GM21423 (cell line): ENCODE measurements around the gene SPAG9.

ENCODE experiments used
- ATAC-seq: cut with Tn5 transposase; IDR thresholded peaks from one replicate; pipeline ENCODE4 v1.9.1; 2021; ENCODE audit warnings: mild to moderate bottlenecking, moderate library complexity; ENCODE audit not compliant: unreplicated experiment

Gene SPAG9

DNA sequence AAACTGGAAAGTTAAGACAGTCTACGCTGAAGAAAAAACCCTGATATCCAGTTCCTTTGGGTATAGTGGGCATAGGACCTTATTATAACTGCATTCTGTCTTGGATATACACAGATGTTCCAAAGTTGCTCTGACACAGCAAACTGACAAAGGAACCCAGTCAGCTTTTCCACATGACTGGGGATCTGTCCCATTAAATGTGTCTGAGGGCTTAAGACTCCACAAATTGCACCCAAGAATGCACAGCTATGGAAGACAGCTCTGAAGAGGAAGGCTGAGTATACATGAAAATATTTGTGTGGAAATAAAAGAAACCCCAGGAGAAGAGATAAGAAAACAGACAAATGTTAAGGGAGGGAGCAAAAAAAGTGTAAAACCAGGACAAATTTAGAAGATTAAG, 114.1 kb downstream of the SPAG9 start:
- ATAC-seq: no peak

DNA sequence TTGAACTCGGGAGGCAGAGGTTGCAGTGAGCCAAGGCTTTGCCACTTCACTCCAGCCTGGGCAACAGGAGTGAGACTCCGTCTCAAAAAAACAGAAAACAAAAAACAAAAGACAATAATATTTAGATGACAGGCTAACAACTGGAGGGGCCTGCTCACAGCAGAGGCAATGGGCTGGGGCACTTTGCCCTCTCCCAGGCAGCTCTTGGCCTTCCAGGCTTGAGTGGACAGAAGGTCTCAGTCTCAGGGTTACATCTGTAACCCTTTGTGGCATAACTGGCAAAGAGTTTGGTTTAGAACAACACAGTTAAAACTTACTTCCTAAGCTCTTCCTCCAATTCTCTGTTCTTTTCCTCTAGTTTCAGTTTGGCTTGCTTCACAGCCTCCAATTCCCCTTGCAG, 114.9 kb downstream of the SPAG9 start:
- ATAC-seq: no peak

DNA sequence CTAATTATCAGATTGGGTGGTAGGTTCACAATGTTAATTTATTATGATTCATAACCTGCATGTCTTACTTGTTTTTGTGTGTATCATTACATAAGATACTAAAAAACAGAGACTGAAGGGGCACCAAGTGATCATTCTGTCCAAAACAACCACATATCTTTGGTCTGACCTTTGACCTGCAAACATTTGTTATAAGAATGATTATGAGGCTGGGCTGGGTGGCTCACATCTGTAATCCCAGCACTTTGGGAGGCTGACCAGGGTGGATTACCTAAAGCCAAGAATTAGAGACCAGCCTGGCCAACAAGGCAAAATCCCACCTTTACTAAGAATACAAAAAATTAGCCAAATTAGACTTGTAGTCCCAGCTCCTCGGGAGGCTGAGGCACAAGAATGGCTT, 116.4 kb downstream of the SPAG9 start:
- ATAC-seq: no peak

DNA sequence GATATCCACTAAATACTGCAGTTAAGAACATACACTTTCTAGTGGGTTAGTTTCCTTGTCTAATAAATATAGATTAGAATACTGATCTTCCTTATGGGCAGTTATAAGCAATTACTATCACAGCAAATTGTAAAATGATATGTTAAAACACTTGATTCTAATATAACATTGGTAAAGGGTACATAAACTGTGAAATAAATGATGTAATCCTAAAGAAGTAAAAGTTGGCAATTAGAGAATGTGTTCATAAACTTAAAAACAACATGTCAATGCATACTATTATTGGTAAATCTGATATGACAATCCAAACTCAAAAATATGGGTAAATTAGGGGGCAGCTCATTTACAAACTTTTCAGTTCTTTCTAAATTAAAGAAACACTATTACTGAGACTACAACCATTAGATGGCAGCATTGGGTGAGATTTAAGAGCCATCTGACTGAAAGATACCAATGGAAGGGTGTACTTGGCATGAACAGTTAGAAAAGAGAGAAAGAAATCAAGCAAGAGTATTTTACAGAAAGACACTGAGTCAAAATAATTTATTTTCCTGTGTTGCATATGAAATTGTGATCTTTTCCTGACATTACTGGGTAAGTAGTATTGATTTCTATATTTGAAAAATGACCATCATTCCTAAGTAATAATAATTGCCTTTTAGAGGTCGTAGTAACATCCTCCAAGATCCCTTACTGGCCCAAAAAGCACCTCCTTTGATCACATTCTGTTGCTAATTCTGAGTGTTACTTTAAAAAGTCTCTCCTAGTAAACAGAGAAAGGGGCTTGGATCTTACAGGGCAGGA, 119.6 kb downstream of the SPAG9 start:
- ATAC-seq: no peak

DNA sequence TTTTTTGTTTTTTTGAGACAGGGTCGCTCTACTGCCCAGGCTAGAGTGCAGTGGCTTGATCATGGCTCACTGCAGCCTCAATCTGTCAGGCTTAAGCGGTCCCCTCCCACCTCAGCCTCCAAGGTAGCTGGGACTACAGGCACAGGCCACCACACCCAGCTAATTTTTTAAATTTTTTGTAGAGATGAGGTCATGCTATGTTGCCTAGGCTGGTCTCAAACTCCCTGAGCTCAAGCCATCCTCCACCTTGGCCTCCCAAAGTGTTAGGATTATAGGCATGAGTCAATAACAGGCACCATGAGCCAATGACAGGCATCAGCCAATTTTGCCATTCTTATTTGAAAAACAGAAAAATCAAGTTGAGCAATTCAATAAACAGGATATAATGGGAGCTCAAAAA, 125.0 kb downstream of the SPAG9 start:
- no peak for ATAC-seq

DNA sequence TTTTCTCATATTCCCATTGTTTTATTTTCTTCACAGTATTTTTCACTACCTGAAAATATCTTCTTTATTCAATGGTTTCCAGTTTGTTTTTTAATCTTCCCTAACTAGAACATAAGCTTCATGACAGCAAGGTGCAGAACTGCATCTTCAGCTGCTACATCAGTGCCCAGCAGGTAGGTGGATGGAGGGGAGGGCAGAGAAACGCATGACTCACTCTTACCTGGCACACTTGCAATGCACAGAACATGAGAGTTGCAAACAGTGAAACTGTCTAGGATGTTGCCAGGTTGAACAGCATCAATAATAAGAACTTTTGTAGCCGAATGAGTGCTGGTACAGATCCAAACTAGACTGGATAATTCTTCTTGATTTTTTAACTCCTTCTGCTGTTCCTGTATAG, 127.1 kb downstream of the SPAG9 start:
- no peak for ATAC-seq

DNA sequence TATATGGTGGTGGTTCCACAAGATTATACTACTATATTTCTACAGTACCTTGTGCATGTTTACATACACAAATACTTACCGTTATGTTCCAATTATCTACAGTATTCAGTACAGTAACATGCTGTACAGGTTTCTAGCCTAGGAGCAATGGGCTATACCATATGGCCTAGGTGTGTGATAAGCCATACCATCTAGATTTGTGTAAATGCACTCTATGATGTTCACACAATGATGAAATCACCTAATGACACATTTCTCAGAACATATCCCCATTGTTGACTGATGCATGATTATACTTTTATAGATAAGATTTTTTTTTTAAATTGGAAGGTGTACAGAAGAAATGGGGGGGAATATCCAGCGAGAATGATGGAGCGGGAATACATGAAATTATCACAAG, 131.5 kb downstream of the SPAG9 start:
- no peak for ATAC-seq

DNA sequence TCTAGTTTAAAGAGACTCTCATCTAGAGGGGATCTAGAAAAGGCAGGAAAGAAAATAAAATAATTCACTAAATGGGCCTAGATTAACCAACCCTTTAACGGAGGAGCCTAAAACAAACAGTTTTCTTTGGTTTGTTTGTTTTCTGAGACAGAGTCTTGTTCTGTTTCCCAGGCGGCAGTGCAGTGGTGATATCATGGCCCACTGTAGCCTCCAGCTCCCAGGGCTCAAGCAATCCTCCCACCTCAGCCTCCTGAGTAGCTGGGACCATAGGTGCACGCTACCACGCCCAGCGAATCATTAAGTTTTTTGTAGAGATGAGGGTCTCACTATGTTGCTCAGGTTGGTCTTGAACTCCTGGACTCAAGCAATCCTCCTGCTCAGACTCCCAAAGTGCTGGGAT, 132.2 kb downstream of the SPAG9 start:
- ATAC-seq: no peak

DNA sequence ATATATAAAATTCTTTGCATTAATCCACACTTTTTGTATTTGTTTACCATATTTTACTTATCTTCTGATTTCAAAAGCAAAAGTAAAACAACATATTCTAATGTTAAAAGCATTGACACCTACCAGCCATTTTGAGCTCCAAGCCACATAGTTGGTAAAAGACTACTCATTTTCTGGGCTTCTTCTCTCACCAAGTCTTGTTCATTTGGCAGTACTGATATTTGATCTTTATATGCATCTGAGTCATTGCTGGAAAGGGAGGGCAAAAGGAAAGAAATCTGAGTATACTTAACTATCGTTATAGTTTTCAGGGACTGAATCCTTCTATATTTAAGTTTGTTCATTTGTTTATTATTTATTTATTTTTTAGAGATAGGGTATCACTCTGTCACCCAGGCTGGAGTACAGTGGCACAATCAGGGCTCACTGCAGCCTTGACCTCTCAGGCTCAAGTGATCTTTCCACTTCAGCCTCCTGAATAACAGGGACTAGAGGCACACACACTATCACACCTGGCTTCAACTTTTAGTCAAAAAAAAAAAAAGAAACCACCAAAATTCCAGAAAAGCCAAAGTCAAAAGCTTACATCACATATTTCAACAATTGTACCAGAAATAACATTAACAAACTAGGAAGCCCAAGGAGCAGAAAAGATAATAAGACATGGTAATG, 133.5 kb downstream of the SPAG9 start:
- no peak for ATAC-seq

DNA sequence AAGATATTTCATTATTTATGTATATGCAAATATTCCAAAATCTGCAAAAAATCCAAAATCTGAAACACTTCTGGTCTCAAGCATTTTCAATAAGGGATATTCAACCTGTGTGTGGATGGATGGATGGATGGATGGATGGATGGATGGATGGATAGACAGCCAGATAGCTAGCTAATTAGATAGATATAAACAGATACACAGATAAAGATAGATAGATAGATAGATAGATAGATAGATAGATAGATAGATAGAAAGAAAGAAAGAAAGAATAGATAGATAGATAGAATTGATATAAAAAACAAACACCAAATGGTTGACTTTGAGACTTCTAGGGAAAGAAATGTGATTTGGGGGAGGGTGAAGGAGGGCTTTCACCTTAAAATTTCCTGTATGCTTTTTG, 139.4 kb downstream of the SPAG9 start:
- no peak for ATAC-seq

DNA sequence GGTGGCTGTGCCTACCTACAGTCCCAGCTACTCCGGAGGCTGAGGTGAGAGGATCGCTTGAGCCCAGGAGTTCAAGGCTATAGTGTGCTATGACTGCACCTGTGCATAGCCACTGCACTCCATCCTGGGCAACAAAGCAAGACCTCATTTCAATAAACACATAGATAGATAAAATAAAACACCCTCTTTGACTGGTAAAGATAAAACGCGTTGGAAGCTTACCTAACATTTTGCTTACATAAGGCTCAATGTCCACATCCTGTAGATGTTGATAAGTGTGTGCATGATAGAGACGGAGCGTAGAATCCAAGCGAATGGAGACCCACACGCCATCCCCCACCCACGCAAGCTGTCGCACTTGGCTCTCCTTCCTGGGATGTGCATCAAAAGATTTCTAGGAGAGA, 141.1 kb downstream of the SPAG9 start:
- ATAC-seq: no peak

DNA sequence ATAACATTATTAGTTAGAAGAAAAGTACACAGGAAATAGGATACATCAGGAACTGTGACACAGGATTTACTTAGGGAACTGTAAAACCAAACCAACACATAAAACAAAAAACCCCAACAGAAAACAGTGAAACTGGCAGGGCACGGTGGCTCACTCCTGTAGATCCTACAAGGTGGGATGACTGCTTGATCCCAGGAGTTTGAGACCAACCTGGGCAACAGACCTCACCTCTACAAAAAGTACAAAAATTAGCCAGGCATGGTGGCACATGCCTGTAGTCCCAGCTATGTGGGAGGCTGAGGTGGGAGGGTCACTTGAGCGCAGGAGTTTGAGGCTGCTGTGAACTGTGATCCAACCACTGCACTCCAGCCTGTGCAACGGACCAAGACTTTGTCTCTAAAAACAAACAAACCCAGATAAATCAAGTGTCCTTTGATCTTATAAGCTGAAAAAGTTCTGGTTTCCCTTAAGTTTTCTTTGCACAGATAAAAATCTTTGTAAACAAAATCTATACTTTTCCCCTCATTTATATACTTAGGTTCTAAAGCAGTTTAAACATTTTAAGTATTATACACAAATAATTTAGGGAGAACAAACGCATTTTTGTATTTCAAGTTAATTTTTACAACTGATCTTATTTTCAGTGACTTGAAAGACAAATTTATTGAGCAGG, 143.0 kb downstream of the SPAG9 start:
- ATAC-seq: no peak

DNA sequence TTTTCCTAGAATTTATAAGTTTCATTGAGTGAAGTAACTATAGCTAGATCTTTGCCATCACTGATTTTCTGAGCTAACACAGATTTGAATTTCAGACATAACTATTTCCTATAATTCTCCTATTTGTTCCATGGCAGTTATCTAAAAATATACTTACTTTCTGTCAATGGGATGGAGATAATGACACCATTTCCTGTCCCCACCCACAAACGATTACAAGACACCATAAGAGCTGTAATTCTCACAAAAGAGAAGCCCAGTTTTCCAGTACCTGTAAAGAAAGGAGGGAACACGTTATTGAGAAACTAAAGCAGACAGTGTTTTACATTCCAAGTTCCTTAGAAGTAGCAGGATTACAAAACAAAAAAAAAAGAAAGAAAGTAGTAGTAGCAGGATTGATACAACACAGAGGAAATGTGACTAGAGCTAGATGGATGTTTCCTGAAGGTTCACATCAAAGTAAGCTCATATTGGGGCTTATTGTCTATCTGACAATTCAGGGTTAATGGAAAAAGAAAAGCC, 143.7 kb downstream of the SPAG9 start:
- no peak for ATAC-seq

DNA sequence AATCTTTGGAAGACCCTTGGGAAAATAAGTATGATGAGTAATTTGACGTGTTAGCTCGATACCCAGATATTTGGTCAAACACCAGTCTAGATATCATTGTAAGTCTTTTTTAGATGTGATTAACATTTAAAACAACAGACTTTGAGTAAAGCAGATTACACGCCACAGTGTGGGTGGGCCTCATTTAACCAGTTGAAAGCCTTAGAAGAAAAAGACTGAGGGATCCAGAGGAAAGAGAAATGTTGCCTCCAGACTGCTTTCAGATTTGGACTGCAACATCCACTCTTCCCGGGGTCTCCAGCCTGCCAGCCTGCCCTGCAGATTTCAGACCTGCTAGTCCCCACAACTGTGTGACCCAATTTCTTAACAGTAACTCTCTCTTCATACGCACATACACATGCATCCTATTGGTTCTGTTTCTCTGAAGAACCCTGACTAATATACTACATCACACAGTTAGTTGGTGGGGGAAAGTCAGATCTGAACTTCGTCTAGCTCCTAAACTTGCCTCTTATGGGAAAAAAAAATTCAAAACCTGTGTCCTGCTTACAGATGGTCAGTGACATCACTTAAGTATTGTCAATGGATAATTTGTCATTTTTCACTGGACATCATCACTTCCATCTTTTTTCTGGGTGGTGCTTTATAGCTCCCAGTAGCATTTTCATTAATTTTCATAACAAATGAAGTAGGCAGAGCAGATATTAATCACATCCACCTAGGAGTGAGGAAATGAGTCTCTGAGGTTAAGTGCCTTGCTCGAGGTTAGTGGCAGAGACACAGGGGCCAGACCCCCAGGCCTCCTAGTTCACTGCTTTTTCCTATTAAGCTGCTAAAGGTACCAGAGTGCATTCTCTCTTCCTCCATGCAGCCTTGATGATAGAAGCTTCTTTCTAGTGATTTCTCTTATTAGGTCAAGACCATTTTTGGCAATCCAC, 146.8 kb downstream of the SPAG9 start:
- ATAC-seq: no peak

DNA sequence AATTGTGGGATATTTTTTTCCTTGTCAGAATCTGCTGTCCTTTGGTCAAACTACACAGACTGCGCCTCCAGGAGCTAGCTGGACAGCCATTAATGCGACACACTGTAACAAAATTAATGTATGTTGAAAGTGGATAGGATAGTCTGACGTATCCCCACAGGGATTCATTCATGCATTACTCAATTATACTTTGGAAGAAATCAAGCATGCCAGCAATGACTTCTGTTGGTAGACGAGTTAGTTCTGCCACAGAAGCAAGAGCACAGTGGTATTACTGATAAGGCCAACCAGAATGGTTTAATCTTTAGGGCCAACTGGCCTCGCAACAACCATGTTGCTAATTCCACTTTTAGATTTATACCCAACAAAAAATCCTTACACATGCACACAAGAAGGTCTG, 148.1 kb downstream of the SPAG9 start:
- no peak for ATAC-seq

DNA sequence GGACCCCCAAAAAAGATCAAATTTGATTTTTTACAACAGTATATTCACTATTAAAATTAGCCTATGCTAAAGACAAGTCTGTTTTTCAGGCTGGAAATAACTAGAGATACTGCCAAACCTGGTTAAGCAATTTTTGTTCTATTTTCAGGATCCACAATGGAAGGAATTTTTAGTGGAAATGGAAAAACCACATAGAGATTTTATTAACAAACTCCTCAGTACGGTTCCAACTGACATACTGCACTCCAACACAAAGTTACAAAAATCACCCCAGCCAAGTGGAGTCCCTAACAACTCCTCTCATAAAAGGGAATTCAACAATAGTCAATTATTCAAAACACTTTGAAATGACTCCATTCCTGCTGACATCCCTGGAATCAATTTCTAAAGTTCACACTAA, 152.9 kb downstream of the SPAG9 start:
- no peak for ATAC-seq

DNA sequence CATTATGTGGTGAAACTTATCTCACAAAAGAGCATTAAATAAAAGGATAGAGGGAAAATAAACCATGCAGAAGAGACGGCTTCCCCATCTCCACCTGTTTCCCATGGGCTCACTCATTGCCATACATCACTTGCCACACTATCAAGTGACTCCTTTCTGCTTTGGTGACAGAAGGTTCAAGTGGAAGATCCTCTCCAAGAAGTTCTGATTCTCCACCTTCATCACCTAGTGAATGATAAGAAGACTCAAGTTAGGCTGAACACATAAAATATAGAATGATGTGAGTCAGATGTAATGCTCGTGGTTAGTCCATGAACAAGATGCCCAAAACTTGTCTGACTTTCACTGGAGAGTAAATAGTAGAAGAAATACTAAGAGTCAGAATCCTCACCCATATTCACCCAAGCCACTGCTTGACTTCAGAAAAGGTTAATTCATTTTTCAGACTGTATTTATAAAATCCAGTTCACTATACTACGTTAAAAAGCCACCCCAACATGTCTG, 154.5 kb downstream of the SPAG9 start:
- ATAC-seq: no peak

DNA sequence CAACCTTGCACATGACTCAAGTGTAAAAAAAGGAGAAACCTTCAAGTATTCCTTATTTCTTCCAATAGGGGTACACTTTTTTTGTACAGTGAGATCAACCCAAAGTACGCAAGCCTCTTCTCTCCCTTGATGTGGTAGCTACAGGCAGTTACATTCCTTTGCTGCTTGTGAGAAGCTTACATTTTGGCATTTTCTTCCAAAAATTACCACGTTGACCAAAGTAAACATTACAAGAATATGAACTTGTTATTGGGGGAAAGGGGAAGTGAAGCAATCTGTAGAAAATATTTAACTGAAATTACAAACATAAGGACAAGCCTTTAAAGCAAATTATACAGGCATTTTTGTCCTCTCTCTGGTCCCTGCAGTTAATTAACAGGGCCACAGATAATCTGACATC, 157.5 kb downstream of the SPAG9 start:
- no peak for ATAC-seq

DNA sequence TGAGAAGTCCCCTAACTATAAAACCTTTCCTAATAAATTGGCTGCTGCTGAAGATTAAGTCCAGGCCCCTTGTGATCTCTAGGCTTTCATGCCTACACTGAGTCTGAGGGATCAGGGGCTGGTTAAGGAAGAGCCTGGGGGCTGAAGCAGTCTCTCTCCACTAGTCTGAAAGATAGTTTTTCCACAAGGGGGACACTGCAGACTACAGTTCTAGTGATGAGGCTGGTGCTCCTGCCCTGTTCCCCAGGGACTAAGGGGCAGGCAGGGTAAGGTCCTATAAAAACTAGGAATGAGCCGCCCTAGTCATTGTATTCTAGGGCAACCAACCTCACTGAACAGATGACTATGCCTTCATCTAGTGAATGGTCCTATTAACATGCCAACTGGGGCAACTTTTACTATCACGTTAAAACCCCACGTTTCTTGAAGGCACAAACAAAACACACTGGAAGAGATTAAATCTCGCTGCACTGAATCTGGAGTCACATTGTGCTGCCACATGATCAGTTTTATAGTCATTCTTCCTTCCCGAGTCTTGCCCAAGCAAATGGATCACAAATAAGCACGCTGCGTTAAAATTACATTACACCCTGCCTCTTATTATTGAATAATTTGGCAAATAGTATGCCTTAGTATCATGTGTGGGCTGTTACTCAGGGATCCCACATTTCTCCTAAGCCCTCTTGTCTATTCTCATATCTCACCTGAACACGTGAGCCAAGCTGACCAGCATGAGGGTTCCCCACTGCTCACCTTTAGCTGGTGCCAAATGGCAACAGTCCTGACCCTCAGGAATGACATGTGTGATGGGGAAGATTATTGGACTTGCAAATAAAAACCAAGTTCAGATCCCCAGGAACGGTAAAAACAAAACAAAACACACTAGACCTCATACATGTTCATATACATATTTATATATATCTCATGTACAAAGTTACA, 159.1 kb downstream of the SPAG9 start:
- ATAC-seq: no peak

DNA sequence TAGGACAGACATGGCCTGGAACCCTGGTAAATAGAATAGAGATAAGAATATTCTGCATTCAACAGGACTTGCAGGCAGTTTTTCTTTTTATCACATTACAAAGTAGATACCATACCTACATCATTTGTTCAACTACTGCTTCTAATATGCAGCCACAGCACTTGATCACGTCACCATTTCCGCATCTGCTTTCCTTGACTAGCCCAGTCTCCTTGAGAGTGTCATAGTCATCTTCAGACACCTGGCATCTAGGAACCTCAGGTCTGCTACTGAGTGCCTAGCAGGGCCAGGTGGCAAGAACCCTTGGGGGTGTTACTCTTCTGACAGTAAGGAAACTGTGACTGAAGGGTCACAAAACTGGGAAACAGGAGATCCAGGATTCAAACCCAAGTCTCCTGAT, 161.3 kb downstream of the SPAG9 start:
- no peak for ATAC-seq
